Measurements from ENCODE around the gene PWP2. TPM values are rescaled to one million over a fixed set of nuclear protein-coding genes. Genes with fewer than 3 reads are reported as not detected.
"Not testable (repeated sequence)": the region's sequence is repeated elsewhere in the genome, so short reads cannot be mapped to it uniquely, and the experiment has no call there.

PWP2 gene
- total RNA-seq, 1 donor from 2014 or later = 7.1 TPM

GRCh38 chr21:44159349-44160297 lies 52.4 kb downstream of the PWP2 start:
- intact Hi-C loops (cut with micrococcal nuclease) = not testable (repeated sequence)

- intact Hi-C loops (cut with micrococcal nuclease) = not testable (repeated sequence)
These were observed 53.1 kb downstream of the PWP2 start for GRCh38 chr21:44160298-44160672.

DNA sequence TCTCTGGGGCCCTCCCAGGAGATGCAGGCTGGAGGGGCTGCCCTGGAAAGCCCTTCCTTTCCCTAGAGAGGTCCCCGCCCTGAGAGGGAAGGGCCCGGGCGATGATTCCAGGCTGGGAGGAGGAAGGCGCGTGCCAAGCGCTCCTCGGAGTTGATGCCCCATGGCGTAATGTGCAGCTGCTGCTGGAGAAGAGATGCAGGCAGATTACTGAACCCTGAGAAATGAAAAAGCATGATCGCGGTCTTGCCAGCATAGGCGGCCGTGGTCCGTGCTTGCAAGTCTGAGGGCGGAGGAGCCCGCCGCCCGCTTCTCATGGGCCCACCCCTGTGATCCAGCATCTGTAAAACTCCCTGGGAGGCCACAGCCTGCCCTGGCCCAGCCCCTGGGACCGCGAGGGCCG lies 53.6 kb downstream of the PWP2 start:
- intact Hi-C loops (cut with micrococcal nuclease) = not testable (repeated sequence)

GRCh38 chr21:44163167-44163653 lies 56.0 kb downstream of the PWP2 start:
- intact Hi-C loops (cut with micrococcal nuclease) = not testable (repeated sequence)

DNA sequence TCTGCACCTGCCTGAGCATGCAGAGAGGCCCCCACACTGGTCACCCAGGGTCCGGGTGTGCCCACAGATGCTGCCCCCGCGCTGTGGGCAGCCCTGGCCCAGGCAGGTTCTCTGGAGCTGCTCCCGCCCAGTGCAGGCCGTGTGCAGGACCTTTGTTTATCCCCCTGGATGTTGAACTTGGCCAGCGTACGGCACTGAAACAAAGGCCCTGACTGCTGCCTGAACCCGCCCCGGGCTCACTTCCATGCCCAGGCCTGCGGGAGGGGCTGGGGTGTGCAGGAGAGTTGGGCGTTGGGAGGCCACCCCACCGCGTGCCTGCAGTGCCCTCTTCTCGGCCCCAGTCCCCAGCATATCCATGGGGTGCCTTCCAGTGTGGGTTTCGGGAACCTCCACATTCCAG lies 58.7 kb downstream of the PWP2 start:
- intact Hi-C loops (cut with micrococcal nuclease) = not testable (repeated sequence)

- intact Hi-C loops (cut with micrococcal nuclease) = not testable (repeated sequence)
These were observed 60.3 kb downstream of the PWP2 start for GRCh38 chr21:44167527-44167926.

GRCh38 chr21:44170326-44170725 lies 63.1 kb downstream of the PWP2 start:
- intact Hi-C loops (cut with micrococcal nuclease) = not testable (repeated sequence)

DNA sequence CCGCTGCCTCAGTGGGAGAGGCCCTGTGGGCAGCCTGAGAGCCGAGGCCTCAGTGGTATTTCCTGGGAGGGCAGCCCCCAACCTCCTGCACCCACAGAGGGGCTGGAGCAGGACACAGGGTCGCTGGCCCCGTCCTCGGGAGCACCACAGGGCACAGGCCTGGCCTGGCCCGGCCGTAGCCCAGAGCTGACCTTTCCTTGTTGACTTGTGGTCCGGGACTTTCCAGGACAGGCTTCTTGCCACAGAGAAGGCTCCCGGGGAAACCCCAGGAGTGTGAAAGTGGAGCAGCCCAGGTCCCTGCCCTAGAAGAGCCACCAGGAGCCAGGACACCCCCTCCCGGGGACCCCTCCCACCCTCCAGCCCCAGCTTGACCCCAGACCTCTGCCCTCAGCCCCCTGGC lies 63.7 kb downstream of the PWP2 start:
- intact Hi-C loops (cut with micrococcal nuclease) = not testable (repeated sequence)

GRCh38 chr21:44171962-44172572 lies 64.9 kb downstream of the PWP2 start:
- intact Hi-C loops (cut with micrococcal nuclease) = not testable (repeated sequence)

DNA sequence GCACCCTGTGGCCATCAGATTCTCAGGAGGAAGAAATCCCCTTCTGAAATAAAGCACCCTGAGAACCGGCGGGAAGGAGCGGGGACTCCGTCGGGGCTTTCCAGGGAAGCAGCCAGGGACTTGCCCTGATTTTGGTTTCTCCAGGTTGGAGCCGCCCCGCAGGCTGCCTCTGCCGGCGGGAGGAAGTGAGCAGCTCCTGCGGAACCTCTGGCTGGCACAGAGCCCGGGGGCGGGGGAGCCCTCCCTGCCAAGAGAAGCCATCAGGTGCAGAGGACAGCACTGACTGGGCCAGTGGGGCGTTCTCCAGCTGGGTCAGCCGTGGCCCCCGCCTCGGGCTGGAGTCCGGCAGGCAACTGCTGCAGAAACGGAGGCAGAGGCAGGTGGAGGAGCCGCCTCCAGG lies 65.5 kb downstream of the PWP2 start:
- intact Hi-C loops (cut with micrococcal nuclease) = not testable (repeated sequence)

- intact Hi-C loops (cut with micrococcal nuclease) = not testable (repeated sequence)
These were observed 68.0 kb downstream of the PWP2 start for GRCh38 chr21:44175189-44175588.

- intact Hi-C loops (cut with micrococcal nuclease) = not testable (repeated sequence)
These were observed 68.9 kb downstream of the PWP2 start for GRCh38 chr21:44176127-44176526.

Other genes starting within 250 kb of the PWP2 start
- gene AGPAT3, start 242.2 kb upstream of the PWP2 start, total RNA-seq = 124 and 135 TPM in 2 replicates
- gene TRAPPC10, start 95.1 kb upstream of the PWP2 start, total RNA-seq = 97.1 and 107 TPM in 2 replicates
- 10.8 and 11.5 TPM in 2 replicates for gene GATD3, start 26.3 kb downstream of the PWP2 start, total RNA-seq
- gene ICOSLG, start 133.5 kb downstream of the PWP2 start, total RNA-seq = 12.3 and 13.0 TPM in 2 replicates
- gene DNMT3L, start 154.5 kb downstream of the PWP2 start, total RNA-seq = not detected in 2 replicates
- gene AIRE, start 178.5 kb downstream of the PWP2 start, total RNA-seq = 2.0 and 2.8 TPM in 2 replicates
- gene PFKL, start 192.7 kb downstream of the PWP2 start, total RNA-seq = 160 and 164 TPM in 2 replicates
- 17.4 and 17.8 TPM in 2 replicates for gene CFAP410, start 232.0 kb downstream of the PWP2 start, total RNA-seq
- 35.2 and 35.6 TPM in 2 replicates for gene TRPM2, start 246.2 kb downstream of the PWP2 start, total RNA-seq